H9 (cell line): Measurements from ENCODE around the gene NINJ1. TPM values are rescaled to one million over a fixed set of nuclear protein-coding genes. Genes with fewer than 3 reads are reported as not detected.
"Not testable (repeated sequence)": the region's sequence is repeated elsewhere in the genome, so short reads cannot be mapped to it uniquely, and the experiment has no call there.

Experiments used
- DNase-seq: peaks from one replicate; pipeline ENCODE4 v3.0.0-alpha.2; 2017
- H2AFZ ChIP-seq: one replicate; pipeline ENCODE4 v1.6.1; 2013; ENCODE audit warnings: mild to moderate bottlenecking, low read length, control low read depth, moderate library complexity
- H2AK5ac ChIP-seq: 2 replicates; pipeline ENCODE4 v1.6.1; 2013; ENCODE audit warnings: low read length, control low read depth, mixed read lengths; ENCODE audit not compliant: insufficient read length
- H2BK120ac ChIP-seq: one replicate; pipeline ENCODE4 v1.6.1; 2013; ENCODE audit warnings: low read depth, mild to moderate bottlenecking, low read length, control low read depth, inconsistent platforms; ENCODE audit not compliant: poor library complexity, severe bottlenecking
- H2BK12ac ChIP-seq: 2 replicates; pipeline ENCODE4 v1.6.1; 2013; ENCODE audit warnings: low read length, control low read depth, mixed read lengths, low read depth; ENCODE audit not compliant: insufficient read length
- H2BK15ac ChIP-seq: 2 replicates; pipeline ENCODE4 v1.6.1; 2013; ENCODE audit warnings: low read depth, low read length, control low read depth
- H2BK20ac ChIP-seq: one replicate; pipeline ENCODE4 v1.6.1; 2013; ENCODE audit warnings: low read depth, mild to moderate bottlenecking, low read length, control low read depth, inconsistent platforms; ENCODE audit not compliant: poor library complexity, severe bottlenecking
- H2BK5ac ChIP-seq: 2 replicates; pipeline ENCODE4 v1.6.1; 2013; ENCODE audit warnings: low read length, control low read depth, mixed read lengths; ENCODE audit not compliant: insufficient read length
- H3K14ac ChIP-seq: 2 replicates; pipeline ENCODE4 v1.6.1; 2013; ENCODE audit warnings: low read length, control low read depth; ENCODE audit not compliant: insufficient read depth
- H3K18ac ChIP-seq: 2 replicates; pipeline ENCODE4 v1.6.1; 2013; ENCODE audit warnings: low read depth, mild to moderate bottlenecking, mixed read lengths, low read length, control low read depth; ENCODE audit not compliant: insufficient read length
- H3K23ac ChIP-seq: 2 replicates; pipeline ENCODE4 v1.6.1; 2013; ENCODE audit warnings: low read length, control low read depth, mixed read lengths, low read depth; ENCODE audit not compliant: insufficient read length
- H3K23me2 ChIP-seq: 2 replicates; pipeline ENCODE4 v1.6.1; 2013; ENCODE audit warnings: low read depth, mild to moderate bottlenecking, mixed read lengths, low read length, control low read depth; ENCODE audit not compliant: insufficient read length, poor library complexity, severe bottlenecking
- H3K27ac ChIP-seq: 2 replicates; pipeline ENCODE4 v1.5.1; 2013; ENCODE audit warnings: low read length, control low read depth, mixed read lengths, low read depth; ENCODE audit not compliant: insufficient read length
- H3K27me3 ChIP-seq: 2 replicates; pipeline ENCODE4 v1.6.1; 2013; ENCODE audit warnings: low read length, control low read depth, inconsistent platforms; ENCODE audit not compliant: insufficient read depth
- H3K4ac ChIP-seq: 2 replicates; pipeline ENCODE4 v1.6.1; 2013; ENCODE audit warnings: low read depth, mild to moderate bottlenecking, control low read depth, inconsistent platforms, low read length, moderate library complexity
- H3K4me1 ChIP-seq: 2 replicates; pipeline ENCODE4 v1.6.1; 2013; ENCODE audit warnings: low read length, control low read depth, inconsistent platforms; ENCODE audit not compliant: insufficient read depth
- H3K4me2 ChIP-seq: 2 replicates; pipeline ENCODE4 v1.6.1; 2013; ENCODE audit warnings: low read length, control low read depth, mixed read lengths; ENCODE audit not compliant: insufficient read length, insufficient read depth
- H3K56ac ChIP-seq: 2 replicates; pipeline ENCODE4 v1.6.1; 2013; ENCODE audit warnings: low read depth, mild to moderate bottlenecking, mixed read lengths, low read length, control low read depth; ENCODE audit not compliant: insufficient read length
- H3K79me1 ChIP-seq: 2 replicates; pipeline ENCODE4 v1.6.1; 2013; ENCODE audit warnings: low read depth, mild to moderate bottlenecking, moderate library complexity, low read length, control low read depth, inconsistent platforms; ENCODE audit not compliant: insufficient read depth, poor library complexity, severe bottlenecking
- H3K79me2 ChIP-seq: 2 replicates; pipeline ENCODE4 v1.6.1; 2013; ENCODE audit warnings: low read length, control low read depth, inconsistent platforms; ENCODE audit not compliant: insufficient read depth
- H3K9ac ChIP-seq: 2 replicates; pipeline ENCODE4 v1.6.1; 2013; ENCODE audit warnings: low read length, control low read depth, mixed read lengths; ENCODE audit not compliant: insufficient read length; ENCODE audit errors: extremely low read depth
- H3K9me3 ChIP-seq: one replicate; pipeline ENCODE4 v1.6.1; 2013; ENCODE audit warnings: low read depth, low read length, inconsistent platforms; ENCODE audit not compliant: control insufficient read depth
- H3T11ph ChIP-seq: one replicate; pipeline ENCODE4 v1.6.1; 2013; ENCODE audit warnings: mild to moderate bottlenecking, low read length, control low read depth, inconsistent platforms
- H4K20me1 ChIP-seq: one replicate; pipeline ENCODE4 v1.6.1; 2013; ENCODE audit not compliant: control insufficient read depth, insufficient read length, insufficient read depth
- H4K5ac ChIP-seq: 2 replicates; pipeline ENCODE4 v1.6.1; 2013; ENCODE audit warnings: low read depth, mild to moderate bottlenecking, mixed read lengths, low read length, control low read depth; ENCODE audit not compliant: insufficient read length
- H4K8ac ChIP-seq: replicated peaks from 2 replicates; pipeline ENCODE4 v1.6.1; 2013; ENCODE audit warnings: low read length, control low read depth, mixed read lengths, low read depth; ENCODE audit not compliant: insufficient read length
- H4K91ac ChIP-seq: 2 replicates; pipeline ENCODE4 v1.6.1; 2013; ENCODE audit warnings: low read depth, mild to moderate bottlenecking, moderate library complexity, mixed read lengths, low read length, control low read depth; ENCODE audit not compliant: insufficient read length
- H3K27ac Mint-ChIP-seq, 3 experiments: 2 replicates in 2 of 3; 3 replicates in 1 of 3; pipeline ENCODE4 v1.8.0; 2020 to 2021; ENCODE audit warnings: mixed read lengths in 3 of 3, mild to moderate bottlenecking in 1 of 3, moderate library complexity in 1 of 3
- H3K27me3 Mint-ChIP-seq: 2 replicates; pipeline ENCODE4 v1.8.0; 2021; ENCODE audit warnings: low read depth, mild to moderate bottlenecking, moderate library complexity, mixed read lengths
- H3K36me3 Mint-ChIP-seq, 3 experiments: 2 replicates in 2 of 3; 3 replicates in 1 of 3; pipeline ENCODE4 v1.8.0; 2020 to 2021; ENCODE audit warnings: low read depth in 3 of 3, mixed read lengths in 3 of 3; ENCODE audit not compliant: insufficient read depth in 1 of 3
- H3K4me1 Mint-ChIP-seq, 2 experiments: 2 replicates each; pipeline ENCODE4 v1.8.0; 2020; ENCODE audit warnings: mixed read lengths in 2 of 2
- H3K4me3 Mint-ChIP-seq, 2 experiments: 2 replicates in 1 of 2; 3 replicates in 1 of 2; pipeline ENCODE4 v1.8.0; 2020 to 2021; ENCODE audit warnings: mild to moderate bottlenecking in 2 of 2, mixed read lengths in 2 of 2, moderate library complexity in 1 of 2
- H3K9me3 Mint-ChIP-seq, 2 experiments: 2 replicates in 1 of 2; 3 replicates in 1 of 2; pipeline ENCODE4 v1.8.0; 2020; ENCODE audit warnings: mild to moderate bottlenecking in 2 of 2, mixed read lengths in 2 of 2, moderate library complexity in 1 of 2
- WGBS: extraction: QIAGEN DNeasy Blood & Tissue Kit; methylation state at CpG from one replicate; pipeline ENCODE4 v1.1.7; 2013; ENCODE audit warnings: missing lambda C conversion rate, low lambda C conversion rate, mixed read lengths; ENCODE audit not compliant: insufficient read length; ENCODE audit errors: extremely low coverage; 5-methylcytosine and 5-hydroxymethylcytosine counted together
- total RNA-seq: library from RNA; stranded (reverse); gene quantifications from 2 replicates; pipeline ENCODE4 v1.2.1, GENCODE V29; 2021
- TF ChIP-seq, protein P1 (sequence below): fragments of 200-600 bp; sonication (generic); conservative IDR thresholded peaks from 3 replicates; pipeline ENCODE4 v1.8.0; 2021; ENCODE audit warnings: antibody characterized with exemption, mild to moderate bottlenecking

NINJ1 gene
- total RNA-seq, 1 experiment from 2014 or later, result 28.9 TPM

DNA sequence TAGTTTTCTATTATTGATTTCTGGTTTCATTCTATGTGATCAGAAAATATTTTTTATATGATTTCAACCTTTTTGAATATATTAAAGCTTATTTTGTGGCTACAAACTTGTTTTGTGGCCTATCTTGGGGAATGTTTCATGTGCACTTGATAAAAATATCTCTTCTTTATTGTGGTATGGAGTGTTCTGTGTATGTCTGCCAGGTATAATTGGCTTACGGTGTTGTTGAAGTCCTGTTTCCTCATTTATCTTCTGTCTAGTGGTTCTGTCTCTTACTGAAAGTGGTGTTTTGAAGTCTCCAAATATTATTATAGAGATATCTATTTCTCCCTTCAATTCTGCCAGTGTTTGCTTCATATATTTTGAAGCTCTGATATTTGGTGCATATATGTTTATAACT is 28.4 kb downstream of the NINJ1 start:
- Histone ChIP-seq H3K14ac (no peak overlapping the region), H2BK5ac (no peak overlapping the region), H2BK120ac (no peak overlapping the region), H3K4ac (no peak overlapping the region), H3K79me2 (no peaks in the 10 kb centered on the region; the same call in 1 of the 2 replicates), H3K4me2 (no peak overlapping the region), H3K27me3 (no peaks in the 10 kb centered on the region), H3K9ac (no peak overlapping the region), H3K23me2 (no peaks in the 10 kb centered on the region), H3K56ac (no peak overlapping the region), H2AK5ac (no peak overlapping the region), H4K8ac (no peak overlapping the region), H3K23ac (no peak overlapping the region), H4K20me1 (no peaks in the 10 kb centered on the region), H3T11ph (no peak overlapping the region), H3K9me3 (no peaks in the 10 kb centered on the region), H2BK12ac (no peak overlapping the region), H3K4me1 (no peaks in the 10 kb centered on the region), H4K5ac (no peak overlapping the region), H2BK15ac (no peak overlapping the region), H2AFZ (no peak overlapping the region), H2BK20ac (no peak overlapping the region), H3K18ac (no peak overlapping the region), H3K27ac (no peak overlapping the region), H3K79me1 (peaks cover 3% of the 10 kb centered on the region), H4K91ac (no peak overlapping the region)
- Mint-ChIP-seq H3K27me3 (no peaks in the 10 kb centered on the region), H3K27ac (no peak overlapping the region), H3K4me1 (peaks cover 0 to 3% of the 10 kb centered on the region in 2 experiments; a peak in 1 of 4 replicates), H3K36me3 (peaks cover 3 to 9% (median 6%) of the 10 kb centered on the region in 3 experiments), H3K9me3 (peaks cover 4 to 9% of the 10 kb centered on the region in 2 experiments; a peak in 4 of 5 replicates), H3K4me3 (no peak overlapping the region)
- TF ChIP-seq, protein P1, sequence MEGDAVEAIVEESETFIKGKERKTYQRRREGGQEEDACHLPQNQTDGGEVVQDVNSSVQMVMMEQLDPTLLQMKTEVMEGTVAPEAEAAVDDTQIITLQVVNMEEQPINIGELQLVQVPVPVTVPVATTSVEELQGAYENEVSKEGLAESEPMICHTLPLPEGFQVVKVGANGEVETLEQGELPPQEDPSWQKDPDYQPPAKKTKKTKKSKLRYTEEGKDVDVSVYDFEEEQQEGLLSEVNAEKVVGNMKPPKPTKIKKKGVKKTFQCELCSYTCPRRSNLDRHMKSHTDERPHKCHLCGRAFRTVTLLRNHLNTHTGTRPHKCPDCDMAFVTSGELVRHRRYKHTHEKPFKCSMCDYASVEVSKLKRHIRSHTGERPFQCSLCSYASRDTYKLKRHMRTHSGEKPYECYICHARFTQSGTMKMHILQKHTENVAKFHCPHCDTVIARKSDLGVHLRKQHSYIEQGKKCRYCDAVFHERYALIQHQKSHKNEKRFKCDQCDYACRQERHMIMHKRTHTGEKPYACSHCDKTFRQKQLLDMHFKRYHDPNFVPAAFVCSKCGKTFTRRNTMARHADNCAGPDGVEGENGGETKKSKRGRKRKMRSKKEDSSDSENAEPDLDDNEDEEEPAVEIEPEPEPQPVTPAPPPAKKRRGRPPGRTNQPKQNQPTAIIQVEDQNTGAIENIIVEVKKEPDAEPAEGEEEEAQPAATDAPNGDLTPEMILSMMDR, result no peak
- no peak for DNase-seq
- WGBS, result no CpG with 5 or more reads among the region's 1 CpG

DNA sequence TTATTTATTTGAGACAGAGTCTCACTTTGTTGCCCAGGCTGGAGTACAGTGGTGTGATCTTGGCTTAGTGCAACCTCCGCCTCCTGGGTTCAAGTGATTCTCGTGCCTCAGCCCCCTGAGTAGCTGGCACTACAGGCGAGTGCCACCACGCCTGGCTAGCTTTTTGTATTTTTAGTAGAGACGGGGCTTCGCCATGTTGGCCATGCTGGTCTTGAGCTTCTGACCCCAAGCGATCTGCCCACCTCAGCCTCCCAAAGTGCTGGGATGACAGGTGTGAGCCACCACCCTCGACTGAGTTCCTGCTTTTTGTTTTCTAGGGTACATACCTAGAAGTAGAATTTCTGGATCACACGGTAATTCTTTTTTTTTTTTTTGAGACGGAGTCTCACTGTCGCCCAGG is 33.0 kb downstream of the NINJ1 start:
- not testable (repeated sequence) for H3K4ac ChIP-seq, H3K27ac Mint-ChIP-seq, H3K79me1 ChIP-seq, H3K27me3 Mint-ChIP-seq, H3T11ph ChIP-seq, H3K4me1 ChIP-seq, H3K14ac ChIP-seq, H2BK12ac ChIP-seq, H3K4me2 ChIP-seq, H2BK120ac ChIP-seq, H3K9me3 ChIP-seq, H4K91ac ChIP-seq, H3K18ac ChIP-seq, DNase-seq, H3K4me3 Mint-ChIP-seq, H3K36me3 Mint-ChIP-seq, H3K9me3 Mint-ChIP-seq, H2BK5ac ChIP-seq, H3K9ac ChIP-seq, H3K79me2 ChIP-seq, H4K20me1 ChIP-seq, H3K23ac ChIP-seq, H2AK5ac ChIP-seq, H3K27ac ChIP-seq, H4K5ac ChIP-seq, H3K23me2 ChIP-seq, H2BK20ac ChIP-seq, H3K56ac ChIP-seq, H2AFZ ChIP-seq, H2BK15ac ChIP-seq, H3K27me3 ChIP-seq, H4K8ac ChIP-seq
- WGBS, result no CpG with 5 or more reads among the region's 11 CpGs
- H3K4me1 Mint-ChIP-seq, result peaks cover 7 to 10% of the 10 kb centered on the region in 2 experiments
